GM19239 (cell line): ENCODE results near the gene TNNI2.
"Not testable (repeated sequence)": the region's sequence is repeated elsewhere in the genome, so short reads cannot be mapped to it uniquely, and the experiment has no call there.

ENCODE experiments used
- DNase-seq: peaks from one replicate; pipeline ENCODE4 v3.0.0; 2011; ENCODE audit warnings: low spot score; ENCODE audit not compliant: insufficient read length
- FAIRE-seq: peaks from 2 replicates; lab custom pipeline; 2011; peaks lifted over from hg19 to GRCh38; lab: Jason Lieb, UNC

The TNNI2 gene

GRCh38 chr11:1870721-1871466 lies 32.1 kb downstream of the TNNI2 start:
- FAIRE-seq (no peak), DNase-seq (no peak)

DNA sequence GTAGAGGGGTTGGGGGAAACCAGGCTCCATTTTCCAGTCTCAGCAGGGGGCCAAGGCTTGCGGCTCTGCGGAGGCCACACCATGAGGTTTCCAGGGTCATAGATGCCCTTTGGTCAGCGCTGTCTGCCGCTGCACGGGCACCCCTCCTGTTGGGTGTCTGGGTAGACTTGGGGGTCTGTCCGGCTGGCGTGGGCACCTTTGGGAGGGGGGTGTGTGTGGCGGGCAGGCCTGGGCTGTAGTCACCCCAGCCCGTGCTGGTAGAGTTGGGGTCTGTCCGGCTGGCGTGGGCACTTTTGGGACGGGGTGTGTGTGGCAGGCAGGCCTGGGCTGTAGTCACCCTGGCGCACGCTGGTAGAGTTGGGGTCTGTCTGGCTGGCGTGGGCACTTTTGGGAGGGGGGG lies 32.8 kb downstream of the TNNI2 start:
- no peak for DNase-seq

GRCh38 chr11:1872267-1872985 lies 33.6 kb downstream of the TNNI2 start:
- DNase-seq: no peak
- no peak for FAIRE-seq

More for the DNA sequence above, 32.8 kb downstream of the TNNI2 start:
- no peak for FAIRE-seq

- no peak for DNase-seq
- FAIRE-seq: no peak
Measured at GRCh38 chr11:1873048-1873812, 34.4 kb downstream of the TNNI2 start.

- FAIRE-seq, DNase-seq: not testable (repeated sequence)
Measured at GRCh38 chr11:1873813-1874150, 35.0 kb downstream of the TNNI2 start.

DNA sequence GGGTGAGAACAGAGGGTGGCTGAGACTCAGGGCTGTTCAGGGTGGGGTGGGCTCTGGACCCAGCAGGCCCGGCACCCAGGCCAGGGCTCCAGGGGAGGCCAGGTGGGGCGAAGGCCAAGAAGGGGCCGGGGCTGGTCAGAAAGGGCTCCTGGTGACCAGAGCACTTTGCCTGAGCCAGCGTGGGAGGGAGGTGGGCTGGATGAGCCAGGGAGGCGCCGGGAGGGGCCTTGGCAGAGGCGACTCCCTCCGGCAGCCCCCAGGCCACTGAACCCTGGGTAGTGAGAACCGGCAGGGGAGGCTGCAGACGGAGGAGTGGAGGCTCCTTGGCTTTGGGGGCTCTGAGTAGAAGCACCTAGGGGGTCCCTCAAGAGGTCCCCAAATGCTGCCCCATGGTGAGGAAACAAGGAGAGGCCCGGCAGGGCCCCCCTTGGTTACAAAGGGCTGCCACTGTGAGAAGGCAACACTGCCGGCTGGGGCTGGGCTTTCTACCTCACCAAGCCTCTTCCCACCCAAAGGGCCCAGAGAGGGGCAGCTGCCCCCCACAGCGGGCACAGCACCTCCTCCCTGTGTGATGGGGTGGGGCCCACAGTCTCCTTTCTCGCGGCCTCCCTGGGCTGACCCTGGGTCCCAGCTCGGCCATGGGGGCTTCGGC lies 35.8 kb downstream of the TNNI2 start:
- DNase-seq, FAIRE-seq: not testable (repeated sequence)

DNA sequence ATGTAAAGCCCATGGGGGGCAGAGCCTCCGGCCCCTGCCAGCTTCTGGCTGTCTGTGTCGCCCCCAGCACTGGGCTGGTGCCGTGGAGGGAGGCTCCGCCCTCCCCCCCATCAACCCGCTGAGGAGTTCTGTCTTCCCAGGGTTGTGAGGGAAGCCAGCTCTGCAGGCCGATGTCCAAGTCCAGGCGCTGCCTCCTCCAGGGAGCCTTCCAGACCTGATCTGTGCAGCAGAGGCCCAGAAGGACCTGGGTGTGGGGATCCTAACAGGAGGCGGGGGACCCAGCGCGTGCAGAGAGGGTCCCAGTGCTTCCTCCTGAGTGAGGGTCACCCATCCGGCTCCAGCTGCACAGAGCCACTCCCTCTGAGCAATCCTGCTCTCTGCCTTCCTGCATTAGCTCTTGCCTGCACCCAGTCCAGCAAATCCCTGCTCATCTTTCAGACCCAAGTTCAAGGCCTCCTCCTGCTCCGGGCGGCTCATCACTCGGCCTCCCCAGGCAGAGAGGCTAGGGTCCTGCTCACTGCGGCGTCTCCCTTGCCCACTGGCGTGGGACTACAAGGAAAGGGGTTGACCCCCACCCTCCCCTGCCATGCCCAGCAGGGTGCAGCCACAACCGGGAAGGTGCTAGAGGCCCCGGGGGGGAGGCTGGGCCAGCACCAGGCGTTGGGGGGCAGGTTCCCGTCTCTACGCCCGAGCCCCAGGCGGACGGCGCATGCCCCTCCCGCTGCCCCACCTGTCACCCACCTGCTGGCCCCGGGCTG lies 36.5 kb downstream of the TNNI2 start:
- DNase-seq: no peak
- FAIRE-seq: no peak

DNA sequence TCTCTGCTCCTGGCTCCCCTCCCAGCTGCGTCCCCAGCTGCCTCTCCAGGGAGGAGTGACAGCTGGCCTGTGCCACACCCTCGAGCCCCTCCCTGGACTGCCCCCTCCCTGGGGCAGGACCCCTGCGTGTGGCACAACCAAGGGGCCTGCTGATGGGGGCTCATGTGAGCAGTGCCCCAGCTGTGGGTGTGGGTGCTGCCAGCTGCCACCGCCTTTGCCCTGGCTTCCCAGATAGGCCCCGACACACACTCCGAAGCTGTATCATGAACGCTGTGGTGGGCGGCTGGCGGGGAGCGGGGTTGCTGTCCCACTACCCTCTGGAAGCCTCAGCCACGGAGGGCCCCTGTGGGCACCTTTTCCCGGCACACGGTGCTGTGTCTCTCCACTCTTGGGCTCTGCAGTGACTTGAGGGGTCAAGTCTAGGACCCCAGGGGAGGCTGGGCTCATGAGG lies 37.1 kb downstream of the TNNI2 start:
- DNase-seq, FAIRE-seq: not testable (repeated sequence)

DNA sequence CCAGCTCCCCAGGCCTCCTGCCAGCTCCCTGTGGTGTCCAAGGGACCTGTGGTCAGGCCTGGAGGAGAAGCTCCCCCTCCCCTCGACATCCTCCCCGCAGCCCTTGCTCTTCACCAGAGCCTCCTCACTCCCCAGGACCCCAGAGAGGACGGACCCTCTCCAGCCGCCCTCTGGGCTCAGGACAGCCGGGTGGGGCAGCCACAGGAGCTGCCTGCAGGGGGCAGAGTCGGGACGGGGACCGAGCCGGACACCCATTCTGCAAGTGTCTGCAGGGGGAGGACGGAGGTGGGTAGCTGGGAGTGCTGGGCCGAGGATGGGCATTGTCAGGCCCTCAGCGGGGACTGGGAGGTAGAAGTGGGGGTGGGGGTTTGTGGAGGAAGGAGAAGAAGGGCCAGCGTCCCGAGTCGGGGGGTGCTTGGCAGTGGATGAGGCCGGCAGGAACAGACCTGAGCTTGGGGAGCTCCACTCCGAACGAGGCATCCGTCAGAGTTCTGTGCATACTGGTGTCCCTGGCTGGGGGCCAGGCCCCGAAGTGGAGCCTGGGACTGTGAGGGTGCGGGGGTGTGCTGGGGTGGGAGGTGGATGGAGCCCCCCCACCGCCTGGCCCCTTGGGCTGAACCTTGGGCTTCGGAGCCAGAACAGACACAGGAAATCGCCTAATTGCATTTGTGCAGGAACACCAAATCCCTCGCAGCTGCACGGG lies 37.7 kb downstream of the TNNI2 start:
- no peak for FAIRE-seq
- no peak for DNase-seq

- FAIRE-seq (no peak), DNase-seq (no peak)
Measured at GRCh38 chr11:1877211-1878136, 38.7 kb downstream of the TNNI2 start.

- FAIRE-seq: no peak
Measured at GRCh38 chr11:1878137-1879031, 39.6 kb downstream of the TNNI2 start.

DNA sequence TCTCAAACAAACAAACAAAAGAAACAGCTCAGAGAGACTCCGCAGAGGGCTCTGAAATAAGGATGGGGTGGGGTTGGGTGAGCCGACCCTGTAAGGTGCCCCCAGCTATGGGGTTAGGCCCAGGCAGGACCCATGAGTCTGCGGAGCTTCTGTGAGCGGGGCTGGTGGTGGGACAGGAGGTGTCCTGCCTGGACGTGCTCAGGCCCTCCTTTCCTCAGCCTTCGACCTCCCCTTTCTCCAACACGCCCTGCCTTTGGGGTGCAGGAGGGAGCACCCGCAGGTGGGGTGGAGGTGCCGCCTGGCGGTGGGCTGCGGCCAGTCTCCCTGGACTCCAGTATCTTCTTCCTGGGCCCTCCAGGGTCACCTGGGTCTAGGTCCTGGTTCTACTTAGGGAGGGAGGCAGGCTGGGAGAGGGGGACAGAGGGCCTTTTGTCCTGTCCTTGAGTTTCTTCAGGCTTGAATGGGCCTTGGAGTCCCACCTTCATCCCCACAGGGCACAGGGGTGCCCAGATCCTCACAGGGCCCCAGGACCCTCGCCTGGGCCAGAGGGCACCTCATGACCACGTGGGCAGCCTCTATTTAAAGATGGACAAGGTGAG lies 40.7 kb downstream of the TNNI2 start:
- FAIRE-seq (no peak), DNase-seq (no peak)

More at GRCh38 chr11:1878137-1879031, 39.6 kb downstream of the TNNI2 start:
- DNase-seq: no peak

DNA sequence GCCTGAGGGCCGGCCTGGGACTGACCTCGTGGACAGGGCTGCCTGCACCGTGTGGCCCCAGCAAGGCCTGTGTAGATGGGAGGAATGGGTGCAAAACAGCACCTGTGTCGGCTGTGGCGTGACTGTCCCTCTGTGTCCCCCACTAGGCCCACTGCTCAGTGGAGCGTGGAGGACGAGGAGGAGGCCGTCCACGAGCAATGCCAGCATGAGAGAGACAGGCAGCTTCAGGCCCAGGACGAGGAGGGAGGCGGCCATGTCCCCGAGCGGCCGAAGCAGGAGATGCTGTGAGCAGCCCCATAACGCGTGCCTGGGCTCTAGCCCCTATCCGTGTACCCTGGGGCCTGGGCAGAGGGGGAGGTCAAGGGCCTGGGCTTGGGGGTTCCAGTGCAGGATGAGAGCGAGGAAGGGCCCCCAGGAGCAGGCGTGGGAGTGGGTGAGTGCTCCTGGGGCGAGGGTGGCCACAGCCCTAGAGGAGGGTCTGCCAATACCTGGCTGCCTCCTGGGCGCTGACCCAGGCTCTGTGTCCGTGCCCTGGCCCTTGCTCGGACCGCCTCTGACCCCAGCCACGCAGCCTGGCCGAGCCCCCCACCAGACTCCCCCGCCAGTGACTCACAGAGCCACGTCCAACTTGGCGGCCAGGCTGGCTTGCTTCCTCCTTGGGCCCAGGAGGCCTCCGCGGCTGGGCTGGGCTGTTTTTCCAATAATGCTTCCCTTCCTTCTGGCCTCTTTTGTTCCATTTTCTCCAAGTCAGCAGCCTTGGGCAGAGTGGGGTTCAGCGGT lies 41.4 kb downstream of the TNNI2 start:
- no peak for DNase-seq
- no peak for FAIRE-seq

DNA sequence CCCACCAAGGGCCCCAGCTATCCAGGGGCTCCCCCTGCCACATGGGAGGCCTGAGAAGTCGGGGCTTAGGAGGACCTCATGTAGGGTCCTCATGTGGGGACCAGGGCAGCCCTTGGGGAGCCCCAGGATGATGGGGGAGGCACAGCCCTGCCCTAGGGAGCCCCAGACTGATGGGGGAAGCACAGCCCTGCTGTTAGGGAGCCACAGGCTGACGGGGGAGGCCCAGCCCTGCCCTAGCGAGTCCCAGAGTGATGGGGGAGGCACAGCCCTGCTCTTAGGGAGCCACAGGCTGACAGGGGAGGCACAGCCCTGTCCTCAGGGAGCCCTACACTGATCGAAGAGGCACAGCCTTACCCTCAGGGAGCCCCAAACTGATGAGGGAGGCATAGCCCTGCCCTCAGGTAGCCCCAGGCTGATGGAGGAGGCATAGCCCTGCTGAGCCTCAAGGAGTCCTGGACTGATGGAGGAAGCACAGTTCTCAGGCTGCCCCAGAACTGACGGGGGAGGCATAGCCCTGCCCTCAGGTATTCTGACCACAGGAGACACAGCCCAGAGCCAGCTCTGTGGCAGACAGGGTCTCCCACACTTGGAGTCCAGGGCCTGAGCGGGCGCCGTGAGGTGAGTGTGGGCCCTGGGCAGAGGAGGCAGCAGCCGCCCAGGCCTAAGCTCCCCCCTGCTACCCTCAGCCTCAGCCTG lies 42.1 kb downstream of the TNNI2 start:
- FAIRE-seq (no peak), DNase-seq (no peak)
